Measurements from ENCODE around the gene OR1S1. TPM values are rescaled to one million over a fixed set of nuclear protein-coding genes. Genes with fewer than 3 reads are reported as not detected.

The OR1S1 gene
- total RNA-seq, 1 experiment from 2014 or later = not detected

DNA sequence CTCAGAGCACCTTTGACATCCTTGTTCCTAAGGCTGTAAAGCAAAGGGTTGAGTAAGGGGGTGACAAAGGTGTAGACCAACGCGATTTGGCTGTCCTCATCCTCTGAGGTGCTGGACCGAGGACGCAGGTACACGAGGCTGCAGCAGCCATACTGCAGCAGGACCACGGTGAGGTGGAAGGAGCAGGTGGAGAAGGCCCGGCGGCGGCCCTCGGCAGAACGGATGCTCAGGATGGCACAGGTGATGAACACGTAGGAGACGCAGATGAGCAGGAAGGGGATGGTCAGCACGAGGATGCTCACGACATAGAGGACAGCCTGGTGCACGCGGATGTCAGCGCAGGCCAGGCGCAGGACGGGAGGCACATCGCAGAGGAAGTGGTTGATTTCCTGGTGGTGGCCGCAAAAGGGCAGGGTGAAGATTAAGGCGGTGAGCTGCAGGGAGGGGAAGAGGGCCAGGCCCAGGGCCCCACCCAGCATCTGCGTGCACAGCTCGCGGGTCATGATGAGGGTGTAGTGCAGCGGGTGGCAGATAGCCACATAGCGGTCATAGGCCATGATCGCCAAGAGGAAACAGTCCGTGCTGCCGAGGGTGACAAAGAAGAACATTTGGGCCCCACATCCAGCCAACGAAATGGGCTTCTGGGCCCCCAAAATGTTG lies 15.6 kb downstream of the OR1S1 start:
- Histone ChIP-seq H3K4me2 (ENCODE audit: low read depth, low read length, poor library complexity, severe bottlenecking) (no peak overlapping the region), H2AFZ (ENCODE audit: low read length) (no peak overlapping the region), H3K79me2 (ENCODE audit: low read length) (no peaks in the 10 kb centered on the region), H3K27ac (ENCODE audit: low read length) (no peak overlapping the region), H3K9ac (ENCODE audit: low read length) (no peak overlapping the region), H3K4me3 (ENCODE audit: low read length) (no peak overlapping the region), H3K36me3 (ENCODE audit: insufficient read depth, low read length) (no peaks in the 10 kb centered on the region), H3K4me1 (ENCODE audit: low read length) (no peaks in the 10 kb centered on the region), H3K27me3 (ENCODE audit: low read length) (no peaks in the 10 kb centered on the region), H4K20me1 (ENCODE audit: insufficient read depth, low read depth, low read length) (no peaks in the 10 kb centered on the region), H3K9me3 (ENCODE audit: low read length) (no peaks in the 10 kb centered on the region), H3K9me2 (replicated peaks; ENCODE audit: insufficient read depth, low read length) (no peaks in the 10 kb centered on the region)
- no peak for DNase-seq

- Histone ChIP-seq H3K36me3 (ENCODE audit: insufficient read depth, low read length) (no peaks in the 10 kb centered on the region), H3K79me2 (ENCODE audit: low read length) (no peaks in the 10 kb centered on the region), H3K27ac (ENCODE audit: low read length) (no peak overlapping the region), H4K20me1 (ENCODE audit: insufficient read depth, low read depth, low read length) (no peaks in the 10 kb centered on the region), H3K27me3 (ENCODE audit: low read length) (no peaks in the 10 kb centered on the region), H3K9me2 (replicated peaks; ENCODE audit: insufficient read depth, low read length) (no peaks in the 10 kb centered on the region), H3K9ac (ENCODE audit: low read length) (no peak overlapping the region), H3K4me2 (ENCODE audit: low read depth, low read length, poor library complexity, severe bottlenecking) (no peak overlapping the region), H3K9me3 (ENCODE audit: low read length) (no peaks in the 10 kb centered on the region; the same call in 1 of the 2 replicates), H3K4me3 (ENCODE audit: low read length) (no peak overlapping the region), H2AFZ (ENCODE audit: low read length) (no peak overlapping the region), H3K4me1 (ENCODE audit: low read length) (no peaks in the 10 kb centered on the region)
- no peak for DNase-seq
These were observed 31.4 kb downstream of the OR1S1 start for GRCh38 chr11:58243954-58244353.

- Histone ChIP-seq H4K20me1 (ENCODE audit: insufficient read depth, low read depth, low read length) (no peaks in the 10 kb centered on the region), H3K9me3 (ENCODE audit: low read length) (no peaks in the 10 kb centered on the region), H3K4me3 (ENCODE audit: low read length) (no peak overlapping the region), H2AFZ (ENCODE audit: low read length) (no peak overlapping the region), H3K9me2 (replicated peaks; ENCODE audit: insufficient read depth, low read length) (no peaks in the 10 kb centered on the region), H3K79me2 (ENCODE audit: low read length) (no peaks in the 10 kb centered on the region), H3K27ac (ENCODE audit: low read length) (no peak overlapping the region), H3K9ac (ENCODE audit: low read length) (no peak overlapping the region), H3K4me1 (ENCODE audit: low read length) (peaks cover 6% of the 10 kb centered on the region; the same call in 1 of the 2 replicates), H3K27me3 (ENCODE audit: low read length) (no peaks in the 10 kb centered on the region), H3K36me3 (ENCODE audit: insufficient read depth, low read length) (no peaks in the 10 kb centered on the region), H3K4me2 (ENCODE audit: low read depth, low read length, poor library complexity, severe bottlenecking) (no peak overlapping the region)
- DNase-seq = no peak
These were observed 42.4 kb downstream of the OR1S1 start for GRCh38 chr11:58254936-58255335.

DNA sequence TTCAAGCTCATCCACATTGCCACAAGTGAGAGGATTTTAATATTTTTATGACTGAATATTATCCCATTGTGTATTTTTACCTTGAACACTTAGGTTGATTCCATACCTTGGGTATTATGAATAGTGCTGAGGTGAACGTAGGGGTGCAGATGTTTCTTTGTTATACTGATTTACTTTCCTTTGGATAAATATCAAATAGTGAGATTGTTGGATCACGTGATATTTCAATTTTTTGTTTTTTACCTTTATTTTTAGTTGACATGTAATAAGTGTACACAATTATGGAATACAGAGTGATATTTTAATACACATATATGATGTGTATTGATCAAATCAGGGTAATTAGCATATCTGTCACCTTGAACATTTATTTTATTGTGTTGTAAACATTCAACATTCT lies 47.5 kb downstream of the OR1S1 start:
- Histone ChIP-seq H3K4me3 (ENCODE audit: low read length) (no peak overlapping the region), H3K27ac (ENCODE audit: low read length) (no peak overlapping the region)

More for the DNA sequence above, 47.5 kb downstream of the OR1S1 start:
- Histone ChIP-seq H4K20me1 (ENCODE audit: insufficient read depth, low read depth, low read length) (no peaks in the 10 kb centered on the region), H3K4me1 (ENCODE audit: low read length) (no peaks in the 10 kb centered on the region), H3K9me3 (ENCODE audit: low read length) (no peaks in the 10 kb centered on the region), H3K36me3 (ENCODE audit: insufficient read depth, low read length) (no peaks in the 10 kb centered on the region), H3K9ac (ENCODE audit: low read length) (no peak overlapping the region), H3K27me3 (ENCODE audit: low read length) (no peaks in the 10 kb centered on the region), H2AFZ (ENCODE audit: low read length) (no peak overlapping the region), H3K9me2 (replicated peaks; ENCODE audit: insufficient read depth, low read length) (no peaks in the 10 kb centered on the region), H3K79me2 (ENCODE audit: low read length) (no peaks in the 10 kb centered on the region), H3K4me2 (ENCODE audit: low read depth, low read length, poor library complexity, severe bottlenecking) (no peak overlapping the region)
- DNase-seq = no peak

Other genes with a start within 250 kb of the OR1S1 start
- gene OR9Q1, start 188.8 kb upstream of the OR1S1 start, total RNA-seq (2014; rRNA removed; shearing (Covaris generic); ENCODE audit: low replicate concordance) = not detected in 2 replicates
- not detected in 2 replicates for gene OR6Q1, start 181.8 kb upstream of the OR1S1 start, total RNA-seq (2014; rRNA removed; shearing (Covaris generic); ENCODE audit: low replicate concordance)
- not detected in 2 replicates for gene OR9I1, start 87.2 kb upstream of the OR1S1 start, total RNA-seq (2014; rRNA removed; shearing (Covaris generic); ENCODE audit: low replicate concordance)
- not detected in 2 replicates for gene OR9Q2, start 23.6 kb upstream of the OR1S1 start, total RNA-seq (2014; rRNA removed; shearing (Covaris generic); ENCODE audit: low replicate concordance)
- gene OR1S2, start 8.6 kb upstream of the OR1S1 start, total RNA-seq (2014; rRNA removed; shearing (Covaris generic); ENCODE audit: low replicate concordance) = not detected in 2 replicates
- not detected in 2 replicates for gene OR10Q1, start 16.2 kb downstream of the OR1S1 start, total RNA-seq (2014; rRNA removed; shearing (Covaris generic); ENCODE audit: low replicate concordance)
- gene OR10W1, start 55.5 kb downstream of the OR1S1 start, total RNA-seq (2014; rRNA removed; shearing (Covaris generic); ENCODE audit: low replicate concordance) = not detected in 2 replicates
- not detected in 2 replicates for gene OR5B17, start 146.3 kb downstream of the OR1S1 start, total RNA-seq (2014; rRNA removed; shearing (Covaris generic); ENCODE audit: low replicate concordance)
- gene OR5B3, start 194.2 kb downstream of the OR1S1 start, total RNA-seq (2014; rRNA removed; shearing (Covaris generic); ENCODE audit: low replicate concordance) = not detected in 2 replicates
- gene OR5B2, start 215.4 kb downstream of the OR1S1 start, total RNA-seq (2014; rRNA removed; shearing (Covaris generic); ENCODE audit: low replicate concordance) = not detected in 2 replicates
- gene OR5B12, start 229.5 kb downstream of the OR1S1 start, total RNA-seq (2014; rRNA removed; shearing (Covaris generic); ENCODE audit: low replicate concordance) = 0.26 TPM in 1 of 2 replicates, not detected in the other